Germinal center (tissue), 1 donor: ENCODE results near the gene ABHD16B.
"Not testable (repeated sequence)": the region's sequence is repeated elsewhere in the genome, so short reads cannot be mapped to it uniquely, and the experiment has no call there.

Experiments used
- DNase-seq: peaks from one replicate; pipeline ENCODE4 v3.0.0; 2012; ENCODE audit warnings: mixed read lengths, low spot score

The ABHD16B gene

DNA sequence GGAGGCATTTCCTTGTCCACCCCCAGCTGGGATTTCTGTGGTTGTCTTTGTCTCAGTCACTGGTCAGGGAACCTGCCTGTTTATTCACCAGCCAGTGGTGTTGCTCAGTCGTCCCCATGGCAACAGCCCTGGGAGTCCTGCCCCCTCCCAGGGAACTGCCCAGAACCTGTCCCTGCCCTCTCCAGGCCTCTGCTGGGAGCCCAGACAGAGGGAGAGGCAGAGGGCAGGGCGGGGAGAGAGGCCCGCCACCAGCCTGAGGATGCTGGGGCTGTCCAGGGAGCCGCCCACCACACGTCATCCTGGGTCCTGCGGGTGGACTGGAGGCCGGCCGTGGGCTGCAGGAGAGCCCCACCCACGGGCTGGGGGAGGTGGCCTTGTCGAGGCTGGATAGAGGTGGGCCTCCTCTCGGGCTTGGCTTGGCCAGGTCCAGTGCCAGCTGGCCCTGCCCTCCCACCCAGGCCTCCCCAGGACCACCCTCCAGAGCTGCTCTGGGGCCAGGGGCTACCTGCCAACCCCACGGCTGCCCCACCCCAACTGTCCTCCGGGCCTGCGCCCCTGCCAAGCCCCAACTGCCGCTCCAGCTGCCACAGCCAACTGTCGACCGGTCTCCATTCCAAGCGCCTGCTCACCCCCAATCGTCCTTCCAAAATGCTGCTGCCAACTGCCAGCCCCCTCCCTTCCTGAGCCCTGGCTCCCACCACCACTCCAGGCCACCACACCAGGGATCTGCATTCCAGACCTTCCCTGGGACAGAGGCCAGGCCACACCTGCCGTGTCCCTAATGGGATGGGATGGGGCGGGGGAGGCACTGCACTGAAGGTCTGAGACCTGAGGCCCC, 26.1 kb upstream of the ABHD16B start:
- no peak for DNase-seq

DNA sequence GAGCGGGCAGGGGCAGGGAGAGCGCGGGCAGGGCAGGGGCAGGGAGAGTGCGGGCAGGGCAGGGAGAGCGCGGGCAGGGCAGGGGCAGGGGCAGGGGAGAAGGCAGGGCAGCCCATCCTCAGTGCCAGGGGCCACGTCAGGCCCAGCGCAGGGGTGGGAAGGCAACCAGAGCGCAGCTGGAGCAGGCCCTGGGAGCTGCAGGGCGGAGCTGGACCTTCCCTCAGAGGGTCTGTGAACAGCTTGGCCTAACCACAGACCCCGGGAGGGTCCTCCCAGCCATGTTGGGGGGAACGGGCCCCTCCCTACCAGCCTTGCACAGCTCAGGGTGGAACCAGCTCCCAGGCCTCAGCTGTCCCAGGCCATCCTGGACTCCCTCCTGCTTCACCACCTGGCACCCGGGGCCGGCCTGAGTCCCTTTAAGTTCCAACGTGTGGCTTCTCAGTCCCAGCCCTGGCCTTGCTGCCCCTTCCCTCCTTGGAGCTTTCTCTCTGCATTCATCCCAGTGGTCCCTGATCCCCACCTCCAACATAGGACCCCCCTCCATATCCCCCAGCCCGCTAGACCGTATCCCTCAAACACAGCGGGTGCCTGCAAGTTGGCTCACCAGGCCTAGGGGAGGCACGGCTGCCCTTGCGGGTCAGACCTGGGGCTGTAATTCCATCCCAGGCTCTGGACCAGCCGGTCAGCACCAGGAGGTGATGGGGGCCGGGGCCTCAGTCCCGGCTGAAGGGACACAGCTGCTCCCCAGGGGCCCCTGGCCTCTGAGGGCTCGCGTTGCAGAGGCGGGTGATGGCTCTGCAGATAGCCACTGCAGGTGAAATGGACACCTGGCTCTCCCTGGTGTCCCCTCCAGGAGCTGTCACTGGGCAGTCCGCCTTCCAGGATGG, 24.6 kb upstream of the ABHD16B start:
- DNase-seq: no peak

DNA sequence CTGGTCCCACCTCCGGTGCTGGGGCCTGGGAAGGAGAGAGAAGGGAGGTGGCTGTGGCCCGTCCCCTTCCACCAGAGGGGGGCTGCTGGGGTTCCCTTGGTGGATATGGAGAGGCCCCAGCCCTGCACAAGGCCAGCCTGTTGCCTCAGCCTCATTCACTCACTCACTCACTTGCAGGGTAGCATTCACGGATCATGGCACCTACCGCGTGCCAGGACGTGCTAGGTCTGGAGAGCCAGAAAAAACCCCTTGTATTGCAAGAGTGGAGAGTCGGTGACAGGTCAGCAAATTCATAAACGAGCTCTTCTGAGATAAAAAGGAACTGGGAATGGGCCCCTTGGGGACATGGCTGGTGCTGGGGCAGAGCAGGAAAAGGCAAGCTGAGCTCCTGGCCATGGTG, 23.8 kb upstream of the ABHD16B start:
- no peak for DNase-seq

DNA sequence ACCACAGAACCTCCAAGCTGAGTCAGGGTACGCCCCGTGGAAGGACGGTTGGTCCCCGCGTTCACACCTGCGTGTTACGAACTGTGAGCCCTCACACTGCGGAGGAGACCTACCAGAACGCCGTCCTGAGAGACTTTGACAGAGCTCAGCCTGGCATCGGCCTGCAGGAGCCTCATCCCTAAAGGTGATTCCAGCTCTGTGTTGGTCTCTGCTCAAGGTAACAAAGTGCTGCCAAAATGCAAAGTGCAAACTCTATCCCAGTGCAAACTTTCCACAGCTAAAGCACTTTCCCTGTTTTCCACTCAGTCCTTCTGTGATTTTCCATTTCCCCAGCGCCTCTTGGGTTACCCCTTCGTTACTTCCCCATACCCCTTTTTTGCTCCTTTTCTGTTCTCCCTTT, 21.7 kb upstream of the ABHD16B start:
- no peak for DNase-seq

DNA sequence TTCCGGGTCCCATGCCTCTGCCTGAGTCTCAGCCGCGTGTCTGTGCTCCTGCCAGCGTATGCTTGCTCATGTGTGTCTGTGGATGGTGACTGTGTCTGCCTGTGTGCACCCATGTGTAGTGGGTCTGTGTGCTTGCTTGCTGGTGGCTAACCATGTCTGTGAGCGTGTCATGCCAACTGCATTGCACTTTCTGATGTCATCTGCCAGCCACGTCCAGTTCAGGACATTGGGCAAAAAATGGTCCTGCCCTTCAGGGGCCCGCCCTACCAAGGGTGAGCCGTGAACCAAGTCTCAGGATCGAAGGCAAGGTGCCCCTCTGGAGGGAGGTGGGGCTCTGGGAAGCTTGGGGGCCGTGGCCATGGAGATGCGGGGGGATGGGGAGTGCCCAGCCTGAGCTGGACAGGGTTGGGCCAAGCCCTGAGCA, 20.9 kb upstream of the ABHD16B start:
- DNase-seq: no peak

DNA sequence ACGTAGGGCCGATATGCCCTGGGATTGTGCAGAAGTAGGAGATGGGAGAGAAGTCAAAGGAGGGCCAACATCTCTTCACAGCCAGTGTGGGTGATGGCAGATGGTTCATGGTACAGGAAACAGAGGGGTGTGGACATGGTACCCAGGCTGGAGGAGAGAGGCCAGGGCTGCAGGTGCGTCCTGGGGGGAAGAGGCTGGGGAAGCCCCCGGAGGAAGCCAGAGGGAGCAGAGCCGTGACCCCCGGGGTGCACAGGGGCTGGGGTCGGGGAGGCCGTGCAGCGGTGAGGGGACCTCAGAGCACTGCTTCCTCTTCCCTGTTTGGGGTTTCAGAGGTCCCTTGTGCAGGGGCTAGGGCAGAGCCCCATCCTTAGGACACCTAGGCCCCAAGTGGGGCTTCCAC, 19.0 kb upstream of the ABHD16B start:
- DNase-seq: no peak

DNA sequence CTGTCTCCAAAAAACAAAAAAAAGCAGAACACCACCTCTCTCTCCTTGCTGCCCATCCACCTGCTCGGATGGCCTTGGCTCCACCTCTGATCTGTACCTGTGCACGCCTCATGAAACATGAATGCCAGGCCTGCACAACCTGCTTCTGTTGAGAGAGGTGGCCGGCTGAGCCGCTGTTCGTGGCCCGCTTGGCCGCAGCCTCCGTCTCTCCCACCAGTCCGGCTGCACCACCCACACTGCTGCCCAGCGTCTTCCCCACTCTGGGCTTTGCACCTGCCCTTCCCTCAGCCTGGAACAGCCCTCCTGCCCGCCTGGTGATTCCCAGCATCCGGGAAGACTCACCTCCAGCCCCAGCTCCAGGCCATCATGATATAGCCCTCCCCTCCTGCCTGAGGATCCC, 18.1 kb upstream of the ABHD16B start:
- DNase-seq: no peak

DNA sequence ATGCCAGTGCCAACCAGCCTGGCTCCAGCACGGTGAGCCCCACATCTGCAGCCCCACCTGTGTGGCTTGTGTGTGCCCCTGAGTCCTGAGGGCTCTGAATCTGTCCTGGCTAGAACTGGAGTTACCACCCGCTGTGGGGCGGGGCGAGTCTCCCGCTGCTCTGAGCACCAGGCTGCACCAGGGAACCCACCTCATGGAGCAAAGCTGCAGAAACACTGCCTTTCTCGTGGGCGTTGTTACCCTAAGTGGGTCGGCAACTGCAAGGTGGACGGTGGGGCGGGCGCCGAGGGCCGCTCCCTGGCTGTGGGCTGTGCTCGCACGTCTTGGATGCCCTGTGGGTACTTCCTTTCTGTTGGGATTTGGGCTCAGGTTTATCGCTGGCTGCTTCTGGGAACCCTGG, 17.5 kb upstream of the ABHD16B start:
- DNase-seq: no peak

DNA sequence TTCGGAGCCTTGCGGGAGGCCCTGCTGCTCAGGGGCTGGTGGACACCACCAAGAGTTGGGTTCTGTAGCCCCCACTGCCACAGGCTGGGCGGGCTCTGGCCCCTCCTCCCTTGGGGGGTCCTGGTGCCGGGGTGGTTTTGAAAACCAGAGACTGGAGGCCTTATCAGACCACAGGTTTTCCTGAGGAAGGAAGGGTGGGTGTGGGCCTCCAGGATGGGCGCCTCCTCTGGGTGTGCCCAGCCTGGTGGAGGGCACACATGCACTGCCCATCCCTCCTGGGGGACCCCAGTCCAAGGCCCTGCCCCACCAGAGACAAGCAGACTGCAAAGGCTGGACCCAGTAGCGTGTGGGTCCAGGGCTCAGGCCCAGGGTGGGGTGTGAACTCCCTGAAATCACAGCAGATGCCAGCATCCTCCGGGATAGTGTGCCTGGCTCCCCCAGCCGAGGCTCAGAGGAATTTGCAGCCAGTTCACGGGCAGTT, 16.7 kb upstream of the ABHD16B start:
- DNase-seq: no peak

DNA sequence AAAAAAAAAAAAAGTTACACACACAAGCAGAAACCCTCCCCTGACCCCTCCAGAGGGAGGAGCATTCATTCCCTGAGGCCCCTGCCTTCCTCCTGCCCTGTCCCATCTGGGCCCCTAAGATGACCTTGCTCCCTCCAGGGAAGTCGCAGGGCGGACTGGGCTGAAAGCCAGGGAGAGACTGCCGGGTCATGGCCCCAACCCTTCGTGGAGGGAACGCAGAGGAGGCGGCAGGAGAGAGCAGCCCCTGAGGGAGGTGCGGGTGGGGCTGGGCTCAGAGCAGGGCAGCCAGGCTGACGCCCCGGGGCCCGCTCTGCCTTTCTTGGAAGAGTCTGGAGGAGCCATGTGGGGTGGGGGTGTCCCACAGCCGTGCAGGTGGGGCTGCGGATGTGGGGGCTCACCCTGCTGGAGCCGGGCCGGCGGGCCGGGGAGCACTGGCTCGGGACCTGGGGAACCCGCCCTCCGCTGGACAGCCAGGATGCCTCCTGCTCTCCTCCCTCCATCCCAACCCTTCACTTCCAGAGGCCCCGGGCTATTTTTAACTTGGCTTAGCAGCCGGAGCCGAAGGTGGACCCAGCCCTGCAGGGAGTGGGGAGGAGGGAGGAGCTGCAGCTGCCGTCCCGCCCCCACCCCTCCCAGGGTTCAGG, 15.0 kb upstream of the ABHD16B start:
- no peak for DNase-seq

DNA sequence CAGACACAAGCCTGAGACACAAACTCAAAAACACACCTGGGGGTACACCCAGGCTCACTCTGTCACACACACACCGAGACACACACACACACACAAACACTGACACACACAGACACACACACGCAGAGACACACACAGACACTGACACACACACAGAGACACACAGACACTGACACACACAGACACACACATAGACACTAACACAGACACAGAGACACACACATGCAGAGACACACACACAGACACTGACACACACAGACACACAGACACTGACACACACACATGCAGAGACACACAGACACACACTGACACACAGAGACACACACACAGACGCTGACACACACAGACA, 14.4 kb upstream of the ABHD16B start:
- no peak for DNase-seq

DNA sequence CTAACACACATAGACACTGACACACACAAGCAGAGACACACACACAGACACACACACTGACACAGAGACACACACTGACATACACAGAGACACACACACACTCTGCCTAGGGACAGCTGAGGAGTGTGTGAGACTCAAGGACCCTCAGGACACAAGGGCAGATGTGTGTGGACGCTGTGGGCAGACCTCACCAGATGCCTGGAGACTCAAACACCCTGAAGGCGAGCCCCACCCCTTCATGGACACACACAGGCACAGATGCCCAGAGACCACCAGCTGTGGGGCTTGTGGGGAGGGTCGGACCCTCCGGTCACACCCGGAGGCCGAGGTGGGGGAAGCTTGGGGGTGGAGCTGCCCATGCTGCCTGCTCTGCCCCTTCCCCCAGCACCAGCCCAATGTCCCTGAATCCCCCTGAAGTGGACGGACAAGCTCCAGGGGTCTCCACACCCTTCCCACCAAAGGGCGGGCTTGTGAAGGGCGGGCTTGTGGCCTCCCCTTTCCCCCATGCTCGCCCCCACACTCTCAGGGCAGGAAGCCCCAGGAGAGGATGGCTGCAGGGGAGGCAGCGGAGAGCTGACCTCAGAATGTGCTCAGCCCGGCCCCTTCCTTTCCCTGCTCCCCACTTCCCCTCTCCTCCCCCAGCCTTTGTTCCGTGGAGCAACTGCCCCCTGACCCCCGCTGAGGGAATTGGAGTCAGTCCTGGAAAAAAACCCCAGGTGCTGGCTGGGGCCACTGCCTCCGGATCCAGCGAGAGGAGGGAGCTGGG, 13.9 kb upstream of the ABHD16B start:
- DNase-seq: no peak

DNA sequence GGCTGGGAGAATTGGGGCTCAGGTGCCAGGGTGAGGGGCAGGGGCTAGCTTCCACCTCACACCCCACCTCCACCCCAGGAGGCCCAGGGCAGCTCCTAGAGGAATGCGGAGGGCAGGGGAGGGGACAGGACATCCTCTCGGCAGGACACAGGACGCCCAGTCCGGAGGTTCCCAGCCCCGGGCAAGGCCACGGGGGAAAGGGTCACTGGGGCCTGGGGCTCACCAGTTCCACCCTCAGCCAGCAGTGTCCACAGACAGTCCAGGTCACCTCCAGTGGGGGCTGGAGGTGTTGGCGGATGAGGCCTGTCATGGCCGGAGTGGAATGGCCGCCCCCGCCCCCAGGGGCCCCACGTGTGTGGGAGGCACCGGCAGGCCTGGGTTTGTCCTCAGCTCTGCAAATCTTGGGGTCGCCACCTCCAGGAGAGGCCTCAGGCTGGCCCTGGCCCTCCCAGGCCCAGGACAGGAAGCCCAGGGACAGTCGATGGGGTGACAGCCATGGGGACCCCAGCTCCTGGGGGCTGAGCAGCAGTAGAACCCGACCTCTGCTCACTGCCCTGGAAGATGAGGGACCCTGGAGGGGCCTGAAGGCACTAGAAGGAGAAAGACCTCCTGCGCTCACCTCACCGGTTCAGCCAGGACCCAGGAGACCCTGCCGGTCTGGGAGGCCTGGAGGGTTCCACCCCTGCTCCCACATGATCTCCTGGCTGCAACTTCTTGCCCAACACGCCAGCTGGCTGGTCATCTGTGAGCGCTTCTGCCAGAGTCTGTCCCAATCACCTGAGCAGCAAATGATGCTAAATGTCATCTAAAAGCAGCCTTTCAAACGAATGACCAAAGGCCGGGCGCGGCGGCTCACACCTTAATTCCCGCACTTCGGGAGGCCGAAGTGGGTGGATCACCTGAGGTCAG, 13.0 kb upstream of the ABHD16B start:
- no peak for DNase-seq

DNA sequence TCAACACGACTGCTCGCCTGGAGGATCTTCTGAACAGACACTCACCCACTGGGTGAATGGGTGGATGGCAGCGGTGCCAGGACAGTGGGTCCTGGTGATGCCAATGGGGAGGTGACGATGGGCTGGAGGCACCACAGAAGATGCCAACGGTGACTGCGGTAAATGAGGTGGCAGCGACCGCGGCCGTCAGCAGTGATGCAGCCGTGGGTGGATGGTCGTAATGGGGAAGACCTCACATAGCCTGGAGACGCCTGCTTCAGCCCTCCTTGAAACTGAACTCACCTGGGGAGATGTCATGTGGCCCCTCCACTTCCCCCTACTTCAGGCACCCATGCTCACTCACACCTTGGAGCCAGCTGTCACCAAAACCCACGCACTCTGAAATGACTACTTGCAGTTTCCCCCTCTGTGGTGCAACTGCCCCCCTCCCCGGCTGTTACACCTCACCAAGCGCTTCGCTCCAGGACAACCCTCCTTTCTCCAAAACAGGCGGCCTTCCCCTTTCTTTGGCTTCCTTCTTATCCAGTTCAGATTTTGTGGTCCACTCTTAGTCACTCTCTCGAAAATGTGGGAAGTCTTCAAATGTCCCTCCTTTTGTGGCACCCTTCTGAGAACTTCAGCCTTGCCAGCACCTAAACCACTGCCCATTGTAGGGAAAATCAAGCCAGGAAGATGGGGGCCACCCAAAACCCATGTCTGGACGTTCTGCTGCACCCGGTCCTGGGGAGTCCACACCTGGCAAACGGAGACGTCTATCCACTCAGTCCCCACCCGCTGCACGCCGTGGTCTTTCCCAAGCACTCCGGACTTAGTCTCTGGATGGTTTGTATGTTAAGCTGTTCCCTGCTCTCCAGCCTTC, 10.4 kb upstream of the ABHD16B start:
- DNase-seq: no peak

DNA sequence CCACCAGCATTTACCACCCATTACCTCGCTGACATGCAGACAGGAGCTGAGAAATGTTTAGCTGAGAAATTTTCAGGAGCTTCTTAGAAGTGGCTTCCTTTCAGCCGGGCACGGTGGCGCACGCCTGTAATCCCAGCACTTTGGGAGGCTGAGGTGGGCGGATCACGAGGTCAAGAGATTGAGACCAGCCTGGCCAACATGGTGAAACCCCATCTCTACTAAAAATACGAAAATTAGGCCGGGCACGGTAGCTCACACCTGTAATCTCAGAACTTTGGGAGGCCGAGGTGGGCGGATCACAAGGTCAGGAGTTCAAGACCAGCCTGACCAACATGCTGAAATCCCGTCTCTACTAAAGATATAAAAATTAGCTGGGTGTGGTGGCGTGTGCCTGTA, 9.8 kb upstream of the ABHD16B start:
- not testable (repeated sequence) for DNase-seq

DNA sequence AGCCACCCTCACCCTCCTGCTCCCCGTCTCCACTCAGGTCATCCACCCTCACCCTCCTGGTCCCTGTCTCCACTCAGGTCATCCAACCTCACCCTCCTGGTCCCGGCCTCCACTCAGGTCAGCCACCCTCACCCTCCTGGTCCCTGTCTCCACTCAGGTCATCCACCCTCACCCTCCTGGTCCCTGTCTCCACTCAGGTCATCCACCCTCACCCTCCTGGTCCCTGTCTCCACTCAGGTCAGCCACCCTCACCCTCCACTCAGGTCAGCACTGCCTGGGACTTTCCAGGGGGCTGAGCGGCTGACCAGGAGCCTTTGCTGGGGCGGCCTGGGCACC, 7.6 kb upstream of the ABHD16B start:
- not testable (repeated sequence) for DNase-seq

DNA sequence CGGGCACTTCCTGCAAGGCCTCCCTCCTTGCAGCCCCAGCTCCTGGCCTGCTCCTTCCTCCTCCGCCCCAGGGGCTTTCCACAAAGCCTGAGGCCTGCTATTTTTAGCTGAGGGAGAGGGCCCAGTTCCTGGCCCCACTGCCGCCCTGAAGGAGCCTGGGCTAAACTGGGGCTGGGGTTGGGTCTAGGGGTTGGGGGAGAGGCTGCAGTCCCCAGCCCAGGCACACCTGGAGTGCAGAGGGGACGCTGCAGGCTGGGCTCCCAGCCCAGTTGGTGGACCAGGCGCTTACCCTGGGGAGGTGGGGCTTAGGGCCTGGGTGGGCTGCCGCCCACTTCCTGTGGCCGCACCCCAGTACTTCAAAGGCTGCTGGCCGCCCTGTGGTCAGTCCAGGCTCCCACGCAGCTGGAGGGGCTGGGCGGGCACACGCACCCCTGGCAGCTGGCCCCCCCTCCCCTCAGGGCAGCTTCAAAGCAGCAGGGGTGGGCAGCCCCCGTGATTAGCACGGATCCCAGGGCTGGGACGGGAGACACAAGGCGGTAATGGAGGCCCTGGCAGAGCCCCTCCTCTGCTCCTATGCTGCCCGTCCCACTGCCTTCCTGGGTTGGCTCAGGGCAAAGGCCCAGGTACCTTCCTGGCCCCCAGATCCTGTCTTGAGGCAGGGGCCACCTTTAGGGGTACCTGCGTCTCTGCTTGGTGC, 7.1 kb upstream of the ABHD16B start:
- no peak for DNase-seq

DNA sequence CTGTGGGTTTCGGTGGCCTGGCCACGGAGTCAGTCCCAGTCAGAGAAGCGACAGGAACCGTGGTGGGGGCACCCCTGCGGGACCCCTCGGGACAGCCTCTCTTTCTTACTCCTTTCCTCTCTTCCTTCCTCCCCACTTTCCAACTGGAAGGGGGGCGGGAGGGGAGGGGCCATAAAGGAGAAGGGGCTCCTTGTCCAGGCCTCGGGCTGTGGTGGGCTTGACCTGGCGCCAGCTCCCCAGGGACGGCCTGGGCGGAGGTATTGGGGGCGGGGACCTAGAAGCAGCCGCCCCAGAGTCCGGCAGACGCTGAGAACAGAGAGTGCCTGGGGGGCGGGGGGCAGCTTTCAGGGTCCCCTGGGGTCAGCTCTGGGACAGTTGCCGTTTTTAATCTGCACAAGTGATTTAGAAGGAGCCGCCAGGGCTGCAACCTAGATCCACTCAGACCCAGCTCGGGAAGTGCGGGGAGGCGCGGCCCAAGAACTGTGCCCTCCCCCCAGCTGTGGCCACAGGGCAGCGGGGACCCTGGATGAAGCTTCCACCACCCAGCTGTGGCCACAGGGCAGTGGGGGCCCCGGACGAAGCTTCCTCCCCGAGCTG, 6.4 kb upstream of the ABHD16B start:
- DNase-seq: no peak
